ENCODE data around the gene POMT2. TPM values are rescaled to one million over a fixed set of nuclear protein-coding genes. Genes with fewer than 3 reads are reported as not detected.

The POMT2 gene
- polyA plus RNA-seq, 1 of the 3 experiments (the other 2 are of a cell fraction), result 19.9 TPM

DNA sequence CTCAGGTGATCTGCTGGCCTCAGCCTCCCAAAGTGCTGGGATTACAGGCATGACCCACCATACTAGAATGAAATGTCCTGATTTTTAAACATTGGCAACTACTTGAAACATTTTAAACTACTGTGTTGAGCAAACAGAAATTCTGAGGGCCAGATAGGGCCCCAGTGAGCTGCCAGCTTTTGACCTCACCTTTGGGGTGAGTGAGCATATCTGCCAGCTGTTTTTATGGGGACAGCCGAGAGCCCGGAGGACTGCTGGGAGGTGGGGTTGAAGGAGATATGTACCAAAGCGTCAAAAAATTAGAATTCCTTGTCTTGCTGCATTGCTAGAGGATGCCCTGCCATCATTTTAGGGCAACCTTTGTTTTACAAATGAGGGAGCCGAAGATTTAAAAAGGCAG is 2.9 kb upstream of the POMT2 start:
- Histone ChIP-seq H3K27me3 (ENCODE audit: insufficient read depth) (no peaks in the 10 kb centered on the region), H3K9me2 (no peaks in the 10 kb centered on the region), H2AFZ (ENCODE audit: low read depth) (no peak overlapping the region), H3K4me3 (ENCODE audit: low read depth in 2 of 2, low read length in 1 of 2) (no peak overlapping the region), H3K36me3 (replicated peaks in 1 of 2; ENCODE audit: control insufficient read depth in 1 of 2, insufficient read depth in 2 of 2, low read length in 1 of 2) (no peaks in the 10 kb centered on the region), H3K9ac (no peak overlapping the region), H3K27ac (ENCODE audit: low read depth in 2 of 2, low read length in 1 of 2) (no peak overlapping the region), H4K20me1 (ENCODE audit: insufficient read depth) (no peaks in the 10 kb centered on the region), H3F3A (replicated peaks; ENCODE audit: insufficient read depth) (peaks cover 3% of the 10 kb centered on the region), H3K4me1 (ENCODE audit: control insufficient read depth in 1 of 2, insufficient read depth in 2 of 2, low read depth in 1 of 2, low read length in 1 of 2) (peaks cover 0 to 17% of the 10 kb centered on the region in 2 experiments; a peak in 2 of 4 replicates), H3K9me3 (no peaks in the 10 kb centered on the region), H3K79me2 (ENCODE audit: insufficient read depth) (peaks cover 19% of the 10 kb centered on the region), H3K4me2 (no peak overlapping the region)
- CTCF ChIA-PET, result interaction anchor here (1.1 to 1.6 kb wide), 2 partner anchors 15 to 172 kb away, joined by 3 to 5 read pairs; no protein-coding TSS in a partner anchor
- DNase-seq, result no peak
- WGBS (ENCODE audit: low lambda C conversion rate), result 95% methylated on average over 4 of the region's 4 CpGs
- no peak for TF ChIP-seq FOXJ3 (CRISPR knock-in tag; IDR thresholded peaks at IDR 0.05)
- TF ChIP-seq GABPA (IDR thresholded peaks at IDR 0.05; ENCODE audit: low read depth), result no peak
- TF ChIP-seq NFIC (IDR thresholded peaks at IDR 0.05; ENCODE audit: borderline replicate concordance), result no peak
- TF ChIP-seq, protein P1, sequence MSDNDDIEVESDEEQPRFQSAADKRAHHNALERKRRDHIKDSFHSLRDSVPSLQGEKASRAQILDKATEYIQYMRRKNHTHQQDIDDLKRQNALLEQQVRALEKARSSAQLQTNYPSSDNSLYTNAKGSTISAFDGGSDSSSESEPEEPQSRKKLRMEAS (IDR thresholded peaks at IDR 0.05; ENCODE audit: low read depth), result no peak
- no peak for TF ChIP-seq JUND (IDR thresholded peaks at IDR 0.05)
- no peak for TF ChIP-seq CHD2 (IDR thresholded peaks at IDR 0.05; ENCODE audit: low read length, partially characterized antibody)
- TF ChIP-seq, protein P2, sequence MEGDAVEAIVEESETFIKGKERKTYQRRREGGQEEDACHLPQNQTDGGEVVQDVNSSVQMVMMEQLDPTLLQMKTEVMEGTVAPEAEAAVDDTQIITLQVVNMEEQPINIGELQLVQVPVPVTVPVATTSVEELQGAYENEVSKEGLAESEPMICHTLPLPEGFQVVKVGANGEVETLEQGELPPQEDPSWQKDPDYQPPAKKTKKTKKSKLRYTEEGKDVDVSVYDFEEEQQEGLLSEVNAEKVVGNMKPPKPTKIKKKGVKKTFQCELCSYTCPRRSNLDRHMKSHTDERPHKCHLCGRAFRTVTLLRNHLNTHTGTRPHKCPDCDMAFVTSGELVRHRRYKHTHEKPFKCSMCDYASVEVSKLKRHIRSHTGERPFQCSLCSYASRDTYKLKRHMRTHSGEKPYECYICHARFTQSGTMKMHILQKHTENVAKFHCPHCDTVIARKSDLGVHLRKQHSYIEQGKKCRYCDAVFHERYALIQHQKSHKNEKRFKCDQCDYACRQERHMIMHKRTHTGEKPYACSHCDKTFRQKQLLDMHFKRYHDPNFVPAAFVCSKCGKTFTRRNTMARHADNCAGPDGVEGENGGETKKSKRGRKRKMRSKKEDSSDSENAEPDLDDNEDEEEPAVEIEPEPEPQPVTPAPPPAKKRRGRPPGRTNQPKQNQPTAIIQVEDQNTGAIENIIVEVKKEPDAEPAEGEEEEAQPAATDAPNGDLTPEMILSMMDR (IDR thresholded peaks at IDR 0.05), result no peak
- TF ChIP-seq TAF1 (IDR thresholded peaks at IDR 0.05; ENCODE audit: borderline replicate concordance, low read depth, low read length), result no peak
- no peak for TF ChIP-seq POLR2AphosphoS5 (IDR thresholded peaks at IDR 0.05; ENCODE audit: low read depth, low read length)
- no peak for TF ChIP-seq YY1 (IDR thresholded peaks at IDR 0.05; ENCODE audit: low read depth)
- TF ChIP-seq EZH2phosphoT487 (IDR thresholded peaks at IDR 0.05; ENCODE audit: borderline replicate concordance, low read depth), result no peak
- TF ChIP-seq, protein P3, sequence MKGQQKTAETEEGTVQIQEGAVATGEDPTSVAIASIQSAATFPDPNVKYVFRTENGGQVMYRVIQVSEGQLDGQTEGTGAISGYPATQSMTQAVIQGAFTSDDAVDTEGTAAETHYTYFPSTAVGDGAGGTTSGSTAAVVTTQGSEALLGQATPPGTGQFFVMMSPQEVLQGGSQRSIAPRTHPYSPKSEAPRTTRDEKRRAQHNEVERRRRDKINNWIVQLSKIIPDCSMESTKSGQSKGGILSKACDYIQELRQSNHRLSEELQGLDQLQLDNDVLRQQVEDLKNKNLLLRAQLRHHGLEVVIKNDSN (IDR thresholded peaks at IDR 0.05; ENCODE audit: borderline replicate concordance, low read depth), result no peak
- TF ChIP-seq, protein P4, sequence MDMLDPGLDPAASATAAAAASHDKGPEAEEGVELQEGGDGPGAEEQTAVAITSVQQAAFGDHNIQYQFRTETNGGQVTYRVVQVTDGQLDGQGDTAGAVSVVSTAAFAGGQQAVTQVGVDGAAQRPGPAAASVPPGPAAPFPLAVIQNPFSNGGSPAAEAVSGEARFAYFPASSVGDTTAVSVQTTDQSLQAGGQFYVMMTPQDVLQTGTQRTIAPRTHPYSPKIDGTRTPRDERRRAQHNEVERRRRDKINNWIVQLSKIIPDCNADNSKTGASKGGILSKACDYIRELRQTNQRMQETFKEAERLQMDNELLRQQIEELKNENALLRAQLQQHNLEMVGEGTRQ (IDR thresholded peaks at IDR 0.05; ENCODE audit: borderline replicate concordance, low read depth, low read length), result no peak
- TF ChIP-seq FOXM1 (IDR thresholded peaks at IDR 0.05; ENCODE audit: low read depth), result no peak
- POLR2A ChIA-PET, result no interaction called here

DNA sequence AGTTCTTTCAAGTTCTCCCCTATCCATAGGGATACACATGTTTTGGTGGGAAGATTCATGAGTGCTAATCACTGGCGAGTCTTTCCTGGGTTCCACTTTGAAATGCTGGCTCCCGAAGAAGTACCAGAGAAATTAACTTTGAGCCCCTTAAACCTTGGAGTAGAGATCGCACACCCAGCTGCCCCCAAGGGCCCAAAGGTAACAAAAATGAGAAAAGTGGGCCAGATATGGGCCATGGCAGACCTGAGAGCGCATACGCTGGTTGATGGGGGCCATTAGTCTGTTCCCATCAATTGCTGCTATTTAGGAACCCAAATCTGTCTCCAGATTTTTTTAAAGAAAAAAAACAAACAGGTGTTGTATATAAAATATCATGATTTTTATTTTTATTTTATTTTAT is 2.3 kb upstream of the POMT2 start:
- peaks cover 3% of the 10 kb centered on the region for H3F3A ChIP-seq (replicated peaks; ENCODE audit: insufficient read depth)
- TF ChIP-seq CHD2 (IDR thresholded peaks at IDR 0.05; ENCODE audit: low read length, partially characterized antibody) (no peak), GATA2 (CRISPR knock-in tag; IDR thresholded peaks at IDR 0.05) (no peak), ELF1 (IDR thresholded peaks at IDR 0.05) (no peak)
- CTCF ChIA-PET, result interaction anchor here (0.6 to 1.1 kb wide), 2 partner anchors 14 to 1256 kb away, joined by 3 read pairs; no protein-coding TSS in a partner anchor
- H4K20me1 ChIP-seq (ENCODE audit: insufficient read depth), result no peaks in the 10 kb centered on the region
- POLR2A ChIA-PET, result no interaction called here
- no peaks in the 10 kb centered on the region for H3K9me2 ChIP-seq
- H3K9ac ChIP-seq, result no peak overlapping the region
- WGBS (ENCODE audit: low lambda C conversion rate), result 94% methylated on average over 5 of the region's 5 CpGs
- H3K9me3 ChIP-seq, result no peaks in the 10 kb centered on the region
- DNase-seq, result no peak
- H3K4me3 ChIP-seq (ENCODE audit: low read depth in 2 of 2, low read length in 1 of 2), result no peak overlapping the region
- no peak overlapping the region for H2AFZ ChIP-seq (ENCODE audit: low read depth)
- peaks cover 0 to 17% of the 10 kb centered on the region in 2 experiments; a peak in 2 of 4 replicates for H3K4me1 ChIP-seq (ENCODE audit: control insufficient read depth in 1 of 2, insufficient read depth in 2 of 2, low read depth in 1 of 2, low read length in 1 of 2)
- no peaks in the 10 kb centered on the region for H3K27me3 ChIP-seq (ENCODE audit: insufficient read depth)
- no peak overlapping the region for H3K27ac ChIP-seq (ENCODE audit: low read depth in 2 of 2, low read length in 1 of 2)
- H3K79me2 ChIP-seq (ENCODE audit: insufficient read depth), result peaks cover 25% of the 10 kb centered on the region
- no peak overlapping the region for H3K4me2 ChIP-seq
- no peaks in the 10 kb centered on the region for H3K36me3 ChIP-seq (replicated peaks in 1 of 2; ENCODE audit: control insufficient read depth in 1 of 2, insufficient read depth in 2 of 2, low read length in 1 of 2)

Measured in SK-N-SH (cell line).